ENCODE measurements around the gene ACBD3. TPM values are rescaled to one million over a fixed set of nuclear protein-coding genes. Genes with fewer than 3 reads are reported as not detected.

ACBD3 gene
- total RNA-seq, 2 donors from 2014 or later, result 27.6 to 30.3 TPM

- H3K27ac Mint-ChIP-seq, result peak overlapping the region; percentile 91 to 92
- H3K4me3 Mint-ChIP-seq, result peak overlapping the region; percentile 98
- H3K36me3 Mint-ChIP-seq, result no peaks in the 10 kb centered on the region
Measured at GRCh38 chr1:226110249-226111097, 76.1 kb downstream of the ACBD3 start.

GRCh38 chr1:226109829-226110248, 76.7 kb downstream of the ACBD3 start:
- peak; percentile 91 for DNase-seq (ENCODE audit: low spot score)
- H3K27ac Mint-ChIP-seq, result peak overlapping the region; percentile 91 to 92
- peak; percentile 85 to 86 for ATAC-seq
- no peaks in the 10 kb centered on the region for H3K36me3 Mint-ChIP-seq
- peak overlapping the region; percentile 98 for H3K4me3 Mint-ChIP-seq
- H3K4me1 Mint-ChIP-seq (ENCODE audit: low read depth in 2 of 2), result peaks cover 32 to 36% of the 10 kb centered on the region in 2 donors
- H3K27me3 Mint-ChIP-seq, result no peaks in the 10 kb centered on the region
- H3K9me3 Mint-ChIP-seq, result no peaks in the 10 kb centered on the region

More at GRCh38 chr1:226110249-226111097, 76.1 kb downstream of the ACBD3 start:
- H3K27me3 Mint-ChIP-seq, result no peaks in the 10 kb centered on the region
- ATAC-seq (peak; percentile 91), DNase-seq (ENCODE audit: low spot score) (peak; percentile 95)
- peaks cover 32 to 36% of the 10 kb centered on the region in 2 donors for H3K4me1 Mint-ChIP-seq (ENCODE audit: low read depth in 2 of 2)
- H3K9me3 Mint-ChIP-seq, result no peaks in the 10 kb centered on the region

- Mint-ChIP-seq H3K4me3 (peak overlapping the region; percentile 98), H3K4me1 (ENCODE audit: low read depth in 2 of 2) (peaks cover 32 to 40% of the 10 kb centered on the region in 2 donors), H3K27ac (peak overlapping the region; percentile 91 to 92), H3K9me3 (no peaks in the 10 kb centered on the region), H3K36me3 (no peaks in the 10 kb centered on the region), H3K27me3 (no peaks in the 10 kb centered on the region)
- peak; percentile 17 to 25 for ATAC-seq
- DNase-seq (ENCODE audit: low spot score), result no peak
Measured at GRCh38 chr1:226108935-226109828, 77.4 kb downstream of the ACBD3 start.

GRCh38 chr1:226107471-226108460, 78.8 kb downstream of the ACBD3 start:
- Mint-ChIP-seq H3K27me3 (peaks cover 0 to 2% of the 10 kb centered on the region in 2 donors), H3K9me3 (no peaks in the 10 kb centered on the region), H3K4me3 (no peak overlapping the region), H3K4me1 (ENCODE audit: low read depth in 2 of 2) (peaks cover 32 to 40% of the 10 kb centered on the region in 2 donors), H3K27ac (peak overlapping the region; percentile 13 to 79), H3K36me3 (no peaks in the 10 kb centered on the region)
- no peak for DNase-seq (ENCODE audit: low spot score)
- no peak for ATAC-seq

GRCh38 chr1:226104671-226105121, 81.8 kb downstream of the ACBD3 start:
- Mint-ChIP-seq H3K27me3 (peaks cover 0 to 2% of the 10 kb centered on the region in 2 donors), H3K4me1 (ENCODE audit: low read depth in 2 of 2) (peaks cover 28 to 34% of the 10 kb centered on the region in 2 donors), H3K36me3 (no peaks in the 10 kb centered on the region), H3K9me3 (no peaks in the 10 kb centered on the region), H3K4me3 (no peak overlapping the region), H3K27ac (no peak overlapping the region)
- no peak for DNase-seq (ENCODE audit: low spot score)
- no peak for ATAC-seq

- Mint-ChIP-seq H3K4me1 (ENCODE audit: low read depth in 2 of 2) (peaks cover 15 to 33% of the 10 kb centered on the region in 2 donors), H3K27me3 (peaks cover 6 to 9% of the 10 kb centered on the region in 2 donors), H3K27ac (peak overlapping the region in 1 of 2 donors; percentile 80), H3K36me3 (no peaks in the 10 kb centered on the region), H3K9me3 (no peaks in the 10 kb centered on the region), H3K4me3 (peak overlapping the region; percentile 79)
- DNase-seq (ENCODE audit: low spot score), result no peak
- peak; percentile 15 to 51 for ATAC-seq
Measured at GRCh38 chr1:226100436-226101391, 85.8 kb downstream of the ACBD3 start.

GRCh38 chr1:226098870-226099835, 87.4 kb downstream of the ACBD3 start:
- ATAC-seq, result peak; percentile 64 to 91
- peaks cover 6 to 9% of the 10 kb centered on the region in 2 donors for H3K27me3 Mint-ChIP-seq
- H3K9me3 Mint-ChIP-seq, result no peaks in the 10 kb centered on the region
- H3K36me3 Mint-ChIP-seq, result no peaks in the 10 kb centered on the region
- peak overlapping the region; percentile 79 for H3K4me3 Mint-ChIP-seq
- DNase-seq (ENCODE audit: low spot score), result peak; percentile 81
- peaks cover 15 to 30% of the 10 kb centered on the region in 2 donors for H3K4me1 Mint-ChIP-seq (ENCODE audit: low read depth in 2 of 2)
- H3K27ac Mint-ChIP-seq, result peak overlapping the region in 1 of 2 donors; percentile 80

- Mint-ChIP-seq H3K27ac (peak overlapping the region in 1 of 2 donors; percentile 80), H3K9me3 (no peaks in the 10 kb centered on the region)
- no peak for DNase-seq (ENCODE audit: low spot score)
Measured at GRCh38 chr1:226097866-226098625, 88.5 kb downstream of the ACBD3 start.

GRCh38 chr1:226095286-226095685, 91.3 kb downstream of the ACBD3 start:
- Mint-ChIP-seq H3K4me1 (ENCODE audit: low read depth in 2 of 2) (peaks cover 7 to 23% of the 10 kb centered on the region in 2 donors), H3K27me3 (peaks cover 6 to 7% of the 10 kb centered on the region in 2 donors), H3K4me3 (no peak overlapping the region), H3K9me3 (no peaks in the 10 kb centered on the region), H3K27ac (no peak overlapping the region), H3K36me3 (no peaks in the 10 kb centered on the region)
- no peak for ATAC-seq
- DNase-seq (ENCODE audit: low spot score), result no peak

More at GRCh38 chr1:226097866-226098625, 88.5 kb downstream of the ACBD3 start:
- peaks cover 15 to 30% of the 10 kb centered on the region in 2 donors for H3K4me1 Mint-ChIP-seq (ENCODE audit: low read depth in 2 of 2)
- peaks cover 6 to 7% of the 10 kb centered on the region in 2 donors for H3K27me3 Mint-ChIP-seq
- H3K36me3 Mint-ChIP-seq, result no peaks in the 10 kb centered on the region
- ATAC-seq, result no peak
- H3K4me3 Mint-ChIP-seq, result no peak overlapping the region

Data from natural killer cell treated with Interleukin-12 subunit alpha and Interleukin-12 subunit beta and Interleukin-15 and Interleukin-18, amount 100 ng/mL, for 72 hours (primary cell).